SK-N-SH treated with all-trans-retinoic acid at 6 μM for 48 hours (cell line): ENCODE results near the gene GLIPR2.

Experiments used
- CSDC2 ChIP-seq: fragments of 250-450 bp; sonication (Bioruptor Pico); IDR thresholded peaks from 2 replicates; pipeline ENCODE4 v1.5.0; 2020; ENCODE audit warnings: mild to moderate bottlenecking, moderate library complexity
- ISL1 ChIP-seq: fragments of 250-450 bp; sonication (Bioruptor Pico); IDR thresholded peaks from 2 replicates; pipeline ENCODE4 v2.1.2; 2022; ENCODE audit warnings: mild to moderate bottlenecking, moderate library complexity
- OSR1 ChIP-seq: fragments of 250-450 bp; sonication (Bioruptor Pico); IDR thresholded peaks from 2 replicates; pipeline ENCODE4 v1.8.0; 2022; ENCODE audit warnings: moderate library complexity, mild to moderate bottlenecking, inconsistent platforms
- RARB ChIP-seq: fragments of 250-450 bp; sonication (Bioruptor Pico); IDR thresholded peaks from 2 replicates; pipeline ENCODE4 v1.8.0; 2021; ENCODE audit warnings: mild to moderate bottlenecking, moderate library complexity
- TCF4 ChIP-seq: fragments of 250-450 bp; sonication (Bioruptor Pico); IDR thresholded peaks from 2 replicates; pipeline ENCODE4 v1.8.0; 2021; ENCODE audit warnings: mild to moderate bottlenecking, moderate library complexity, borderline replicate concordance
- TOX ChIP-seq: fragments of 250-450 bp; sonication (Bioruptor Pico); IDR thresholded peaks from 2 replicates; pipeline ENCODE4 v1.8.0; 2021; ENCODE audit warnings: mild to moderate bottlenecking, moderate library complexity, borderline replicate concordance
- ZFP3 ChIP-seq: fragments of 250-450 bp; sonication (Bioruptor Pico); IDR thresholded peaks from 2 replicates; pipeline ENCODE4 v1.5.0; 2020; ENCODE audit warnings: mild to moderate bottlenecking, moderate library complexity
- ZNF8 ChIP-seq: fragments of 450-650 bp; formaldehyde crosslinking; IDR thresholded peaks from 2 replicates; pipeline ENCODE4 v1.5.0; 2020; ENCODE audit warnings: mild to moderate bottlenecking, moderate library complexity
- TF ChIP-seq, protein P1 (sequence below): fragments of 250-450 bp; sonication (Bioruptor Pico); IDR thresholded peaks from 2 replicates; pipeline ENCODE4 v1.8.0; 2020; ENCODE audit warnings: mild to moderate bottlenecking, moderate library complexity, borderline replicate concordance
- TF ChIP-seq, protein P2 (sequence below): fragments of 250-450 bp; sonication (Bioruptor Pico); IDR thresholded peaks from 2 replicates; pipeline ENCODE4 v1.5.1; 2021; ENCODE audit warnings: mild to moderate bottlenecking, moderate library complexity

- TF ChIP-seq ZNF8 (CRISPR knock-in tag) (no peak), OSR1 (CRISPR knock-in tag) (no peak), TOX (CRISPR knock-in tag) (no peak), TCF4 (CRISPR knock-in tag) (no peak), ZFP3 (no peak), RARB (CRISPR knock-in tag) (no peak), CSDC2 (CRISPR knock-in tag) (no peak), ISL1 (CRISPR knock-in tag) (no peak)
- TF ChIP-seq, protein P1, sequence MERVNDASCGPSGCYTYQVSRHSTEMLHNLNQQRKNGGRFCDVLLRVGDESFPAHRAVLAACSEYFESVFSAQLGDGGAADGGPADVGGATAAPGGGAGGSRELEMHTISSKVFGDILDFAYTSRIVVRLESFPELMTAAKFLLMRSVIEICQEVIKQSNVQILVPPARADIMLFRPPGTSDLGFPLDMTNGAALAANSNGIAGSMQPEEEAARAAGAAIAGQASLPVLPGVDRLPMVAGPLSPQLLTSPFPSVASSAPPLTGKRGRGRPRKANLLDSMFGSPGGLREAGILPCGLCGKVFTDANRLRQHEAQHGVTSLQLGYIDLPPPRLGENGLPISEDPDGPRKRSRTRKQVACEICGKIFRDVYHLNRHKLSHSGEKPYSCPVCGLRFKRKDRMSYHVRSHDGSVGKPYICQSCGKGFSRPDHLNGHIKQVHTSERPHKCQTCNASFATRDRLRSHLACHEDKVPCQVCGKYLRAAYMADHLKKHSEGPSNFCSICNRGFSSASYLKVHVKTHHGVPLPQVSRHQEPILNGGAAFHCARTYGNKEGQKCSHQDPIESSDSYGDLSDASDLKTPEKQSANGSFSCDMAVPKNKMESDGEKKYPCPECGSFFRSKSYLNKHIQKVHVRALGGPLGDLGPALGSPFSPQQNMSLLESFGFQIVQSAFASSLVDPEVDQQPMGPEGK (CRISPR knock-in tag), result no peak
- TF ChIP-seq, protein P2, sequence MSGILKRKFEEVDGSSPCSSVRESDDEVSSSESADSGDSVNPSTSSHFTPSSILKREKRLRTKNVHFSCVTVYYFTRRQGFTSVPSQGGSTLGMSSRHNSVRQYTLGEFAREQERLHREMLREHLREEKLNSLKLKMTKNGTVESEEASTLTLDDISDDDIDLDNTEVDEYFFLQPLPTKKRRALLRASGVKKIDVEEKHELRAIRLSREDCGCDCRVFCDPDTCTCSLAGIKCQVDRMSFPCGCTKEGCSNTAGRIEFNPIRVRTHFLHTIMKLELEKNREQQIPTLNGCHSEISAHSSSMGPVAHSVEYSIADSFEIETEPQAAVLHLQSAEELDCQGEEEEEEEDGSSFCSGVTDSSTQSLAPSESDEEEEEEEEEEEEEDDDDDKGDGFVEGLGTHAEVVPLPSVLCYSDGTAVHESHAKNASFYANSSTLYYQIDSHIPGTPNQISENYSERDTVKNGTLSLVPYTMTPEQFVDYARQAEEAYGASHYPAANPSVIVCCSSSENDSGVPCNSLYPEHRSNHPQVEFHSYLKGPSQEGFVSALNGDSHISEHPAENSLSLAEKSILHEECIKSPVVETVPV (CRISPR knock-in tag), result no peak
Measured at GRCh38 chr9:36162211-36162738, 25.7 kb downstream of the GLIPR2 start.
